SK-N-SH (cell line): ENCODE data around the gene SOWAHD. TPM values are rescaled to one million over a fixed set of nuclear protein-coding genes. Genes with fewer than 3 reads are reported as not detected.
A peak's percentile ranks its signal among the peaks of the same experiment; 100 is the strongest.

ENCODE experiments used
- CTCF ChIA-PET: fragments of 300-600, 350-600 bp; formaldehyde crosslinking; extraction: SDS; loops from one replicate; lab custom pipeline; 2021; lab: Yijun Ruan, JAX
- POLR2A ChIA-PET: fragments of 350-600 bp; sonication (Branson Sonifier 250); formaldehyde crosslinking; extraction: SDS; loops from one replicate; lab custom pipeline; 2020; ENCODE audit warnings: antibody characterized with exemption, inconsistent platforms; lab: Yijun Ruan, JAX
- DNase-seq: peaks from one replicate; pipeline ENCODE4 v3.0.0; 2012
- H2AFZ ChIP-seq: fragments of 200-600 bp; sonication (generic); 2 replicates; pipeline ENCODE4 v1.8.1; 2016; ENCODE audit warnings: antibody characterized with exemption, mild to moderate bottlenecking, low read depth
- H3F3A ChIP-seq: fragments of 200-600 bp; sonication (generic); replicated peaks from 2 replicates; pipeline ENCODE3; 2016; ENCODE audit warnings: antibody characterized with exemption, mild to moderate bottlenecking; ENCODE audit not compliant: insufficient read depth
- H3K27ac ChIP-seq, 2 experiments: fragments of 200-500 bp in 1 of 2; fragments of 200-600 bp in 1 of 2; sonication (Bioruptor generic) in 1 of 2; sonication (generic), shearing (Covaris generic) in 1 of 2; 2 replicates each; pipeline versions ENCODE4 v1.5.1 to v1.6.1; 2014 to 2016; ENCODE audit warnings: low read depth in 2 of 2, inconsistent platforms in 1 of 2, low read length in 1 of 2, mild to moderate bottlenecking in 1 of 2, mixed read lengths in 1 of 2
- H3K27me3 ChIP-seq: fragments of 200-600 bp; sonication (generic), shearing (Covaris generic); 2 replicates; pipeline ENCODE4 v1.6.1; 2016; ENCODE audit warnings: mixed run types; ENCODE audit not compliant: insufficient read depth
- H3K36me3 ChIP-seq, 2 experiments: fragments of 200-500 bp in 1 of 2; fragments of 200-600 bp in 1 of 2; sonication (Bioruptor generic) in 1 of 2; sonication (generic) in 1 of 2; replicated peaks in 1 of 2; 2 replicates each; pipeline versions ENCODE3 to v1.5.1; 2014 to 2016; ENCODE audit warnings: low read length in 1 of 2, mild to moderate bottlenecking in 1 of 2; ENCODE audit not compliant: insufficient read depth in 2 of 2, control insufficient read depth in 1 of 2
- H3K4me1 ChIP-seq, 2 experiments: fragments of 200-500 bp in 1 of 2; fragments of 200-600 bp in 1 of 2; sonication (Bioruptor generic) in 1 of 2; sonication (generic), shearing (Covaris generic) in 1 of 2; 2 replicates each; pipeline versions ENCODE4 v1.5.1 to v1.6.1; 2014 to 2016; ENCODE audit warnings: low read depth in 1 of 2, low read length in 1 of 2, mixed run types in 1 of 2; ENCODE audit not compliant: insufficient read depth in 2 of 2, control insufficient read depth in 1 of 2
- H3K4me2 ChIP-seq: fragments of 200-600 bp; sonication (generic), shearing (Covaris generic); 2 replicates; pipeline ENCODE4 v1.6.1; 2017; ENCODE audit warnings: mixed run types
- H3K4me3 ChIP-seq, 2 experiments: fragments of 200-500 bp in 1 of 2; fragments of 200-600 bp in 1 of 2; sonication (Bioruptor generic) in 1 of 2; sonication (generic), shearing (Covaris generic) in 1 of 2; 2 replicates each; pipeline versions ENCODE4 v1.5.1 to v1.8.1; 2014 to 2016; ENCODE audit warnings: low read depth in 2 of 2, inconsistent platforms in 1 of 2, low read length in 1 of 2, mild to moderate bottlenecking in 1 of 2, mixed read lengths in 1 of 2, moderate library complexity in 1 of 2
- H3K79me2 ChIP-seq: fragments of 200-600 bp; sonication (generic); 2 replicates; pipeline ENCODE4 v1.8.1; 2017; ENCODE audit warnings: mild to moderate bottlenecking; ENCODE audit not compliant: insufficient read depth
- H3K9ac ChIP-seq: fragments of 200-600 bp; sonication (generic); 2 replicates; pipeline ENCODE4 v1.6.1; 2017; ENCODE audit warnings: mixed run types
- H3K9me2 ChIP-seq: fragments of 200-600 bp; sonication (generic); 2 replicates; pipeline ENCODE4 v1.6.1; 2017; ENCODE audit warnings: mixed run types
- H3K9me3 ChIP-seq: fragments of 200-600 bp; sonication (generic); 2 replicates; pipeline ENCODE4 v1.6.1; 2017; ENCODE audit warnings: mixed run types, mild to moderate bottlenecking, moderate library complexity
- H4K20me1 ChIP-seq: fragments of 200-600 bp; sonication (generic); 2 replicates; pipeline ENCODE4 v1.6.1; 2017; ENCODE audit warnings: mild to moderate bottlenecking, mixed run types; ENCODE audit not compliant: insufficient read depth
- CTCF ChIP-seq: fragments of 200-600 bp; sonication (generic); IDR thresholded peaks from 2 replicates; pipeline ENCODE4 v1.6.1; 2017; ENCODE audit warnings: antibody characterized with exemption, mild to moderate bottlenecking, moderate library complexity
- FOXM1 ChIP-seq: IDR thresholded peaks from 2 replicates; pipeline ENCODE4 v1.4.0; 2012; ENCODE audit warnings: low read depth, mild to moderate bottlenecking
- MXI1 ChIP-seq: IDR thresholded peaks from 2 replicates; pipeline ENCODE4 v1.6.1; 2012; ENCODE audit warnings: mild to moderate bottlenecking, low read depth, low read length, improper control_type of control experiment
- NRF1 ChIP-seq: IDR thresholded peaks from 2 replicates; pipeline ENCODE4 v1.6.1; 2012; ENCODE audit warnings: low read depth, mild to moderate bottlenecking, low read length
- PBX3 ChIP-seq: IDR thresholded peaks from 2 replicates; pipeline ENCODE4; 2012
- RAD21 ChIP-seq: IDR thresholded peaks from 2 replicates; pipeline ENCODE4 v1.6.1; 2012; ENCODE audit warnings: mild to moderate bottlenecking, low read length
- RFX5 ChIP-seq: IDR thresholded peaks from 2 replicates; pipeline ENCODE4 v1.6.1; 2012; ENCODE audit warnings: mild to moderate bottlenecking, improper control_type of control experiment, low read length
- SIN3A ChIP-seq: IDR thresholded peaks from 2 replicates; pipeline ENCODE4 v1.6.1; 2012; ENCODE audit warnings: low read depth, mild to moderate bottlenecking, low read length, moderate library complexity, borderline replicate concordance
- SMC3 ChIP-seq: IDR thresholded peaks from 2 replicates; pipeline ENCODE4 v1.6.1; 2012; ENCODE audit warnings: low read depth, low read length, improper control_type of control experiment
- TCF12 ChIP-seq: IDR thresholded peaks from 2 replicates; pipeline ENCODE4 v1.4.0; 2012
- TEAD4 ChIP-seq: IDR thresholded peaks from 2 replicates; pipeline ENCODE4 v1.4.0; 2012; ENCODE audit warnings: mild to moderate bottlenecking, borderline replicate concordance; ENCODE audit not compliant: insufficient read depth
- YY1 ChIP-seq: IDR thresholded peaks from 2 replicates; pipeline ENCODE4 v1.4.0; 2012; ENCODE audit warnings: low read depth, mild to moderate bottlenecking
- WGBS: methylation state at CpG from one replicate; pipeline ENCODE4 v1.1.6; 2017; ENCODE audit warnings: low lambda C conversion rate; 5-methylcytosine and 5-hydroxymethylcytosine counted together
- polyA plus RNA-seq, 3 experiments: library from polyadenylated mRNA; depleted of rRNA; stranded (reverse); fragments of >200 nt; gene quantifications; 2 replicates each; pipeline ENCODE4 v1.2.3, GENCODE V29; 2012
- TF ChIP-seq, protein P1 (sequence below): fragments of 150-350 bp; IDR thresholded peaks from 2 replicates; pipeline ENCODE4 v1.6.1; 2016; ENCODE audit warnings: mild to moderate bottlenecking, low read depth, low read length

SOWAHD gene
- polyA plus RNA-seq, 1 of the 3 experiments (the other 2 are of a cell fraction) = 0.20 TPM

DNA sequence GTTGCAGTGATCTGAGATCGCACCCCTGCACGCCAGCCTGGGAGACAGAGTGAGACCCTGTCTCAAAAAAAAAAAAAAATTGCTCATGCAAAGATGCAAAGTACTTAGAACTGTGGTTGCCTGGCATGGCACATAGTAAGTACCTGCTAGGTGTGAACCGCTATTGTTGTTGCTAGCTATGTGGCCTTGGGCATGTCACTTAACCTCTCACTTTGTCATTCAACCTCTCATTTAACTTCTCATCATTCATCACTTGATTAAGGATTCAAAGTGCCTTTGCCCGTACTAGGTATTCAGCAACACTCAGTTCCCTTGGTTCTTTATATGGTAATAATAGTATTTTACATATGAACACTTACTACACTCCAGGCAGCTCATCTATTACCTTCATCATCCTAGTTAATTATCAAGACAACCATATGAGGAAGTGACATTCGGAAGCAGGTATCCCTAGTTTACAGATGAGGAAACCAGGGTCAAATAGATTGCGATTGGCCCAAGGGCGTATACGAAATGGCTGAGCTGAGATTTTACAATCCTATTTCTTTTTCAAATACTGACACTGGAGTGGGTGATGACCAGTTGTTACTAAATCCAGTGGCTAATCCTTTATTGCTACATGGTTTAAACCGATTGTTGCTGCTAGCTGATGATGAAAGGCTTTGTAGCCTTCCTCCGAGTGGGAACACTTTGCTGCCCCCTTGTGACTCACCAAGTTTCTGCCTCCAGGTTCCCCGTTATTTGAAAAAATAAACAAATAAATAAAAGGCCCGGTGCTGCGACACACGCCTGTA lies 28.8 kb upstream of the SOWAHD start:
- Histone ChIP-seq H3K4me2 (no peak overlapping the region), H3K4me3 (no peak overlapping the region), H4K20me1 (no peaks in the 10 kb centered on the region), H2AFZ (no peak overlapping the region), H3K36me3 (no peaks in the 10 kb centered on the region), H3K27ac (no peak overlapping the region), H3K9me2 (no peaks in the 10 kb centered on the region), H3K9me3 (no peaks in the 10 kb centered on the region), H3K79me2 (no peaks in the 10 kb centered on the region), H3F3A (no peaks in the 10 kb centered on the region), H3K4me1 (peaks cover under 1% of the 10 kb centered on the region in 2 experiments; a peak in 1 of 4 replicates), H3K27me3 (peaks cover 42% of the 10 kb centered on the region; the same call in 1 of the 2 replicates), H3K9ac (no peak overlapping the region)
- WGBS = 37% methylated on average over 14 of the region's 14 CpGs
- ChIA-PET CTCF (interaction anchor here (0.6 to 4.2 kb wide), 40 partner anchors 8 to 217 kb away, joined by 3 to 31 read pairs (median 4); partner anchors contain the start of genes SEPTIN6, SOWAHD and UBE2A), POLR2A (no interaction called here)
- peak; percentile 66 for DNase-seq
- TF ChIP-seq NRF1 (no peak), RFX5 (no peak), MXI1 (no peak), FOXM1 (no peak), RAD21 (peak; percentile 80), TEAD4 (no peak), SIN3A (no peak), PBX3 (no peak), TCF12 (no peak), CTCF (peak; percentile 77), SMC3 (peak; percentile 73), YY1 (no peak)
- TF ChIP-seq, protein P1, sequence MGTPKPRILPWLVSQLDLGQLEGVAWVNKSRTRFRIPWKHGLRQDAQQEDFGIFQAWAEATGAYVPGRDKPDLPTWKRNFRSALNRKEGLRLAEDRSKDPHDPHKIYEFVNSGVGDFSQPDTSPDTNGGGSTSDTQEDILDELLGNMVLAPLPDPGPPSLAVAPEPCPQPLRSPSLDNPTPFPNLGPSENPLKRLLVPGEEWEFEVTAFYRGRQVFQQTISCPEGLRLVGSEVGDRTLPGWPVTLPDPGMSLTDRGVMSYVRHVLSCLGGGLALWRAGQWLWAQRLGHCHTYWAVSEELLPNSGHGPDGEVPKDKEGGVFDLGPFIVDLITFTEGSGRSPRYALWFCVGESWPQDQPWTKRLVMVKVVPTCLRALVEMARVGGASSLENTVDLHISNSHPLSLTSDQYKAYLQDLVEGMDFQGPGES = no peak
